ENCODE data around the gene ZP1. TPM values are rescaled to one million over a fixed set of nuclear protein-coding genes. Genes with fewer than 3 reads are reported as not detected.

The ZP1 gene
- total RNA-seq, 1 experiment from 2014 or later = not detected

DNA sequence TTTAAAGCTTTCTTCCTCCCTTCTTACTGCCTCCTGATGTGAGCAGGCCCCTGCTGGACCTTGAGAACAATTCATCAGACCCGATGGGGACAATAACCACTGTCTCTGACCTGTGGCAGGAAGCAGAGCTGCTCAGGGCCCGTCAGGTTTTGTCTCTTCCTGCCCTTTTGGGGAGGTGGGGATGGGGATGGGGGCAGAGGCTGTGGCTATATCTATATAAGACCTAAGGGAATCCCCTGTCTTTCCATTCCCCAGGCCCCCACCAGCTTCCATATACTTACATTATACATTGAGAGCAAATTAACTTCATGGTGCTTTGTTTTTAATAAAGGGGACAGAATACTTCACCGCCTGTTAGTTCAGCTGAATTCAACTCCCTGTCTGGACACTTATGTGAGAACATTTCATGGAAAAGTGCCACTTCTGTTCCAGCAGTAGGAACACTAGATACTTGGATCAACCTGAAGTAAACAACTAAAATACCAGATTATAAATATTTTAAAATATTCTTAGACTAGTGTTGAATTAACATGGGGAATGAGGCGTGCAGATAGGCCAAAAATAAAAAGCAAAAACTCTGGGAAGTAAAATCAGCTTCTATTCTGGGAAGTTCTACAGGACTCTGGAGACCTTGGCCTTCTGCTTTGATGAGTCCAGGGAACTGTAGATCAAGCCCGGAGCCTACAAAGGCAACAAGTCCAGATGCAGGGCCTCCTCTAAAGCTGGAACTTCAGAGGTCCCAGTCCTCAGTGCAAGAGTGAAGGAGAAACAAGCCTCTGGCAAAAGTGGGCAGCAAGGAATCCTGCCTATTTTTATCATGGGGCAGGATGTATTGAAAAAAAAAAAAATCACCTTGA is 11.1 kb downstream of the ZP1 start:
- Mint-ChIP-seq H3K4me3 (no peak overlapping the region), H3K36me3 (no peaks in the 10 kb centered on the region), H3K27me3 (ENCODE audit: low read depth) (no peaks in the 10 kb centered on the region), H3K4me1 (peaks cover 2% of the 10 kb centered on the region), H3K9me3 (no peaks in the 10 kb centered on the region), H3K27ac (no peak overlapping the region)
- CTCF ChIA-PET = interaction anchor here (0.6 to 2.3 kb wide), 3 partner anchors 9 to 47 kb away, joined by 3 to 10 read pairs (median 5); no protein-coding TSS in a partner anchor
- TF ChIP-seq, protein P1, sequence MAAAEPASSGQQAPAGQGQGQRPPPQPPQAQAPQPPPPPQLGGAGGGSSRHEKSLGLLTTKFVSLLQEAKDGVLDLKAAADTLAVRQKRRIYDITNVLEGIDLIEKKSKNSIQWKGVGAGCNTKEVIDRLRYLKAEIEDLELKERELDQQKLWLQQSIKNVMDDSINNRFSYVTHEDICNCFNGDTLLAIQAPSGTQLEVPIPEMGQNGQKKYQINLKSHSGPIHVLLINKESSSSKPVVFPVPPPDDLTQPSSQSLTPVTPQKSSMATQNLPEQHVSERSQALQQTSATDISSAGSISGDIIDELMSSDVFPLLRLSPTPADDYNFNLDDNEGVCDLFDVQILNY (CRISPR knock-in tag; IDR thresholded peaks at IDR 0.05) = no peak
- no peak for TF ChIP-seq ZNF138 (CRISPR knock-in tag; conservative IDR thresholded peaks at IDR 0.05)
- TF ChIP-seq NR3C1 (CRISPR knock-in tag; conservative IDR thresholded peaks at IDR 0.05; ENCODE audit: low read depth) = no peak
- TF ChIP-seq, protein P2, sequence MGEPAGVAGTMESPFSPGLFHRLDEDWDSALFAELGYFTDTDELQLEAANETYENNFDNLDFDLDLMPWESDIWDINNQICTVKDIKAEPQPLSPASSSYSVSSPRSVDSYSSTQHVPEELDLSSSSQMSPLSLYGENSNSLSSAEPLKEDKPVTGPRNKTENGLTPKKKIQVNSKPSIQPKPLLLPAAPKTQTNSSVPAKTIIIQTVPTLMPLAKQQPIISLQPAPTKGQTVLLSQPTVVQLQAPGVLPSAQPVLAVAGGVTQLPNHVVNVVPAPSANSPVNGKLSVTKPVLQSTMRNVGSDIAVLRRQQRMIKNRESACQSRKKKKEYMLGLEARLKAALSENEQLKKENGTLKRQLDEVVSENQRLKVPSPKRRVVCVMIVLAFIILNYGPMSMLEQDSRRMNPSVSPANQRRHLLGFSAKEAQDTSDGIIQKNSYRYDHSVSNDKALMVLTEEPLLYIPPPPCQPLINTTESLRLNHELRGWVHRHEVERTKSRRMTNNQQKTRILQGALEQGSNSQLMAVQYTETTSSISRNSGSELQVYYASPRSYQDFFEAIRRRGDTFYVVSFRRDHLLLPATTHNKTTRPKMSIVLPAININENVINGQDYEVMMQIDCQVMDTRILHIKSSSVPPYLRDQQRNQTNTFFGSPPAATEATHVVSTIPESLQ (CRISPR knock-in tag; IDR thresholded peaks at IDR 0.05) = no peak
- TF ChIP-seq, protein P3, sequence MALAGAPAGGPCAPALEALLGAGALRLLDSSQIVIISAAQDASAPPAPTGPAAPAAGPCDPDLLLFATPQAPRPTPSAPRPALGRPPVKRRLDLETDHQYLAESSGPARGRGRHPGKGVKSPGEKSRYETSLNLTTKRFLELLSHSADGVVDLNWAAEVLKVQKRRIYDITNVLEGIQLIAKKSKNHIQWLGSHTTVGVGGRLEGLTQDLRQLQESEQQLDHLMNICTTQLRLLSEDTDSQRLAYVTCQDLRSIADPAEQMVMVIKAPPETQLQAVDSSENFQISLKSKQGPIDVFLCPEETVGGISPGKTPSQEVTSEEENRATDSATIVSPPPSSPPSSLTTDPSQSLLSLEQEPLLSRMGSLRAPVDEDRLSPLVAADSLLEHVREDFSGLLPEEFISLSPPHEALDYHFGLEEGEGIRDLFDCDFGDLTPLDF (CRISPR knock-in tag; IDR thresholded peaks at IDR 0.05) = no peak
- TF ChIP-seq, protein P4, sequence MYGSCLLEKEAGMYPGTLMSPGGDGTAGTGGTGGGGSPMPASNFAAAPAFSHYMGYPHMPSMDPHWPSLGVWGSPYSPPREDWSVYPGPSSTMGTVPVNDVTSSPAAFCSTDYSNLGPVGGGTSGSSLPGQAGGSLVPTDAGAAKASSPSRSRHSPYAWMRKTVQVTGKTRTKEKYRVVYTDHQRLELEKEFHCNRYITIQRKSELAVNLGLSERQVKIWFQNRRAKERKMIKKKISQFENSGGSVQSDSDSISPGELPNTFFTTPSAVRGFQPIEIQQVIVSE (CRISPR knock-in tag; IDR thresholded peaks at IDR 0.05; ENCODE audit: borderline replicate concordance) = no peak
- TF ChIP-seq, protein P5, sequence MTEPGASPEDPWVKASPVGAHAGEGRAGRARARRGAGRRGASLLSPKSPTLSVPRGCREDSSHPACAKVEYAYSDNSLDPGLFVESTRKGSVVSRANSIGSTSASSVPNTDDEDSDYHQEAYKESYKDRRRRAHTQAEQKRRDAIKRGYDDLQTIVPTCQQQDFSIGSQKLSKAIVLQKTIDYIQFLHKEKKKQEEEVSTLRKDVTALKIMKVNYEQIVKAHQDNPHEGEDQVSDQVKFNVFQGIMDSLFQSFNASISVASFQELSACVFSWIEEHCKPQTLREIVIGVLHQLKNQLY (CRISPR knock-in tag; IDR thresholded peaks at IDR 0.05) = no peak
- TF ChIP-seq FOXK1 (CRISPR knock-in tag; IDR thresholded peaks at IDR 0.05) = no peak
- no peak for TF ChIP-seq ESRRA (CRISPR knock-in tag; IDR thresholded peaks at IDR 0.05; ENCODE audit: borderline replicate concordance)
- TF ChIP-seq ZNF671 (CRISPR knock-in tag; IDR thresholded peaks at IDR 0.05) = no peak
- TF ChIP-seq, protein P6, sequence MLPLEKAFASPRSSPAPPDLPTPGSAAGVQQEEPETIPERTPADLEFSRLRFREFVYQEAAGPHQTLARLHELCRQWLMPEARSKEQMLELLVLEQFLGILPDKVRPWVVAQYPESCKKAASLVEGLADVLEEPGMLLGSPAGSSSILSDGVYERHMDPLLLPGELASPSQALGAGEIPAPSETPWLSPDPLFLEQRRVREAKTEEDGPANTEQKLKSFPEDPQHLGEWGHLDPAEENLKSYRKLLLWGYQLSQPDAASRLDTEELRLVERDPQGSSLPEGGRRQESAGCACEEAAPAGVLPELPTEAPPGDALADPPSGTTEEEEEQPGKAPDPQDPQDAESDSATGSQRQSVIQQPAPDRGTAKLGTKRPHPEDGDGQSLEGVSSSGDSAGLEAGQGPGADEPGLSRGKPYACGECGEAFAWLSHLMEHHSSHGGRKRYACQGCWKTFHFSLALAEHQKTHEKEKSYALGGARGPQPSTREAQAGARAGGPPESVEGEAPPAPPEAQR (CRISPR knock-in tag; IDR thresholded peaks at IDR 0.05) = no peak
- TF ChIP-seq, protein P7, sequence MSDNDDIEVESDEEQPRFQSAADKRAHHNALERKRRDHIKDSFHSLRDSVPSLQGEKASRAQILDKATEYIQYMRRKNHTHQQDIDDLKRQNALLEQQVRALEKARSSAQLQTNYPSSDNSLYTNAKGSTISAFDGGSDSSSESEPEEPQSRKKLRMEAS (CRISPR knock-in tag; IDR thresholded peaks at IDR 0.05) = no peak
- POLR2A ChIA-PET = no interaction called here
- DNase-seq (ENCODE audit: low spot score) = no peak
- ATAC-seq = no peak

DNA sequence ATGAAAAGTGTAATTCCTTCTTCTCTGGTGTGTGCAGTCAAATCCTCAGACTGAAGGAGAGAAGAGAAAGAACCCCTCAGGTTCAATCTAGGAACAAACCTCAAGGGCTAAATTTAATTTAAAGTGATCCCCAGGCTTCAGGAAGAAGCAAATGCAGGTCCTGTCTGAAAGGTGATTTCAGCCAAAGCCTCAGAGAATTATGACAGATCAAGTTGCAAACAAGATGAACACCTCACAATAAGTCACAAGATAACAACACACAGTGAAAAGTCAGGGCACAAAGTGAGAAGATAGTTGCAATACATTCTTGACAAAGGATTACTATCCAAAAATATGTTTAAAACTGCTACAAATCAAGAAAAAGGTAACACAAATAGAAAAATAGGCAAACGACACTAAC is 11.8 kb downstream of the ZP1 start:
- no peak for ATAC-seq
- no peak for DNase-seq (ENCODE audit: low spot score)
- H3K4me3 Mint-ChIP-seq = no peak overlapping the region
- no peak overlapping the region for H3K27ac Mint-ChIP-seq
- POLR2A ChIA-PET = no interaction called here
- H3K27me3 Mint-ChIP-seq (ENCODE audit: low read depth) = no peaks in the 10 kb centered on the region
- no peaks in the 10 kb centered on the region for H3K9me3 Mint-ChIP-seq
- CTCF ChIA-PET = interaction anchor here (1.5 kb wide), 1 partner anchor 48 kb away, joined by 5 read pairs; no protein-coding TSS in a partner anchor
- H3K36me3 Mint-ChIP-seq = no peaks in the 10 kb centered on the region
- no peaks in the 10 kb centered on the region for H3K4me1 Mint-ChIP-seq
- no peak for TF ChIP-seq ZNF396 (CRISPR knock-in tag; IDR thresholded peaks at IDR 0.05; ENCODE audit: borderline replicate concordance)
- no peak for TF ChIP-seq HMGA2 (CRISPR knock-in tag; IDR thresholded peaks at IDR 0.05)
- TF ChIP-seq ZNF317 (CRISPR knock-in tag; IDR thresholded peaks at IDR 0.05; ENCODE audit: borderline replicate concordance, low read depth) = no peak
- TF ChIP-seq, protein P8, sequence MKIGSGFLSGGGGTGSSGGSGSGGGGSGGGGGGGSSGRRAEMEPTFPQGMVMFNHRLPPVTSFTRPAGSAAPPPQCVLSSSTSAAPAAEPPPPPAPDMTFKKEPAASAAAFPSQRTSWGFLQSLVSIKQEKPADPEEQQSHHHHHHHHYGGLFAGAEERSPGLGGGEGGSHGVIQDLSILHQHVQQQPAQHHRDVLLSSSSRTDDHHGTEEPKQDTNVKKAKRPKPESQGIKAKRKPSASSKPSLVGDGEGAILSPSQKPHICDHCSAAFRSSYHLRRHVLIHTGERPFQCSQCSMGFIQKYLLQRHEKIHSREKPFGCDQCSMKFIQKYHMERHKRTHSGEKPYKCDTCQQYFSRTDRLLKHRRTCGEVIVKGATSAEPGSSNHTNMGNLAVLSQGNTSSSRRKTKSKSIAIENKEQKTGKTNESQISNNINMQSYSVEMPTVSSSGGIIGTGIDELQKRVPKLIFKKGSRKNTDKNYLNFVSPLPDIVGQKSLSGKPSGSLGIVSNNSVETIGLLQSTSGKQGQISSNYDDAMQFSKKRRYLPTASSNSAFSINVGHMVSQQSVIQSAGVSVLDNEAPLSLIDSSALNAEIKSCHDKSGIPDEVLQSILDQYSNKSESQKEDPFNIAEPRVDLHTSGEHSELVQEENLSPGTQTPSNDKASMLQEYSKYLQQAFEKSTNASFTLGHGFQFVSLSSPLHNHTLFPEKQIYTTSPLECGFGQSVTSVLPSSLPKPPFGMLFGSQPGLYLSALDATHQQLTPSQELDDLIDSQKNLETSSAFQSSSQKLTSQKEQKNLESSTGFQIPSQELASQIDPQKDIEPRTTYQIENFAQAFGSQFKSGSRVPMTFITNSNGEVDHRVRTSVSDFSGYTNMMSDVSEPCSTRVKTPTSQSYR (CRISPR knock-in tag; IDR thresholded peaks at IDR 0.05) = no peak
